Right lobe of liver (tissue), 6 donors: ENCODE results near the gene C2orf72. TPM values are rescaled to one million over a fixed set of nuclear protein-coding genes. Genes with fewer than 3 reads are reported as not detected.

ENCODE experiments used
- ATAC-seq, 4 donors: fragments of 200-7000 bp; cut with Tn5 transposase; one replicate each; pipeline ENCODE4 v1.9.1; 2020; ENCODE audit warnings: mild to moderate bottlenecking in 4 of 4, moderate library complexity in 4 of 4
- DNase-seq, 3 donors: peaks; one replicate each; pipeline ENCODE4 v3.0.0-alpha.2; 2020
- H3K27ac ChIP-seq, 3 donors: fragments of 200-600 bp; one replicate each; pipeline ENCODE4 v1.8.0; 2022
- H3K27me3 ChIP-seq, 2 donors: fragments of 200-600 bp; one replicate each; pipeline ENCODE4 v1.8.0; 2022
- H3K36me3 ChIP-seq, 4 donors: fragments of 200-600 bp; sonication (generic) in 1 of 4; one replicate each; pipeline versions ENCODE4 v1.5.1 to v1.8.0; 2017 to 2022; ENCODE audit warnings: control low read depth in 1 of 4
- H3K4me1 ChIP-seq, 4 donors: fragments of 200-600 bp; sonication (generic) in 1 of 4; one replicate each; pipeline versions ENCODE4 v1.5.1 to v1.8.0; 2017 to 2022; ENCODE audit warnings: control low read depth in 1 of 4
- H3K4me3 ChIP-seq, 3 donors: fragments of 200-600 bp; one replicate each; pipeline ENCODE4 v1.8.0; 2022
- H3K9me3 ChIP-seq, 4 donors: fragments of 200-600 bp; sonication (generic) in 1 of 4; one replicate each; pipeline versions ENCODE4 v1.5.1 to v1.8.0; 2017 to 2022; ENCODE audit warnings: control low read depth in 1 of 4
- CTCF ChIP-seq, 4 donors: fragments of 200-600 bp in 3 of 4; fragments of 450-650 bp in 1 of 4; IDR thresholded peaks; one replicate each; pipeline versions ENCODE4 v1.5.1 to v1.8.0; 2016 to 2022; ENCODE audit warnings: antibody characterized with exemption in 4 of 4, mild to moderate bottlenecking in 2 of 4
- POLR2A ChIP-seq: fragments of 450-650 bp; IDR thresholded peaks from one replicate; pipeline ENCODE4 v1.6.1; 2017; ENCODE audit warnings: antibody characterized with exemption, mild to moderate bottlenecking
- WGBS: methylation state at CpG from one replicate; pipeline ENCODE4 v1.1.6; 2018; ENCODE audit warnings: low coverage, low lambda C conversion rate; ENCODE audit not compliant: insufficient coverage; ENCODE audit errors: missing lambda C conversion rate; 5-methylcytosine and 5-hydroxymethylcytosine counted together
- intact Hi-C, 2 donors: fragments of 100-400 bp; cut with DNase I; formaldehyde crosslinking; loops; one replicate each; pipeline versions ENCODE4 v1.11.2 to v1.14.1; 2022
- total RNA-seq, 6 experiments: library from RNA; depleted of rRNA in 2 of 6; stranded (reverse); fragments of >200 nt in 2 of 6; fragmentation: NEBNext Ultra II Directional in 3 of 6; extraction: Animal tissue kit (Norgen Biotek cat#: 25700) in 3 of 6; gene quantifications; one replicate each; pipeline versions ENCODE4 v1.1.0 to v1.2.4, GENCODE V29; 2016 to 2023
- donor health status: DM: no; HTN: yes; CAD: no.
- donor health status: DM: no; HTN: no; CAD: no.
- donor health status: DM: no; HTN: no; CAD: no.
- donor health status: DM: no; HTN: yes; CAD: no.
- donor health status: DM: no; HTN: yes; CAD: no.

C2orf72 gene
- total RNA-seq, 6 experiments from 2014 or later = 76.0 to 167 (median 85.9) TPM

GRCh38 chr2:231058761-231059550 lies 21.6 kb downstream of the C2orf72 start:
- intact Hi-C loops = no loop called here
- no peak for DNase-seq
- Histone ChIP-seq H3K36me3 (peaks cover 0 to 20% (median 8%) of the 10 kb centered on the region in 4 donors), H3K27me3 (no peaks in the 10 kb centered on the region), H3K27ac (no peak overlapping the region), H3K4me3 (peak overlapping the region in 1 of 3 donors; percentile 92), H3K4me1 (peaks cover 0 to 41% (median 8%) of the 10 kb centered on the region in 4 donors), H3K9me3 (no peaks in the 10 kb centered on the region)
- TF ChIP-seq POLR2A = no peak
- TF ChIP-seq CTCF (IDR thresholded peaks at IDR 0.05) = no peak
- peak in 1 of 4 donors; percentile 29 for ATAC-seq
- 57% methylated on average over 4 of the region's 4 CpGs for WGBS

GRCh38 chr2:231059756-231060155 lies 22.4 kb downstream of the C2orf72 start:
- WGBS = 67% methylated on average over 2 of the region's 2 CpGs
- no peak for ATAC-seq
- Histone ChIP-seq H3K27ac (no peak overlapping the region), H3K27me3 (no peaks in the 10 kb centered on the region), H3K36me3 (peaks cover 0 to 28% (median 13%) of the 10 kb centered on the region in 4 donors), H3K9me3 (no peaks in the 10 kb centered on the region), H3K4me3 (no peak overlapping the region), H3K4me1 (peaks cover 0 to 41% (median 8%) of the 10 kb centered on the region in 4 donors)
- intact Hi-C loops = no loop called here
- no peak for TF ChIP-seq POLR2A
- TF ChIP-seq CTCF (IDR thresholded peaks at IDR 0.05) = no peak
- no peak for DNase-seq

- H3K27ac ChIP-seq = no peak overlapping the region
- no peak for ATAC-seq
- WGBS = 87% methylated on average over 3 of the region's 3 CpGs
- intact Hi-C loops = no loop called here
- H3K36me3 ChIP-seq = peaks cover 0 to 55% (median 27%) of the 10 kb centered on the region in 4 donors
- H3K9me3 ChIP-seq = no peaks in the 10 kb centered on the region
- H3K4me3 ChIP-seq = no peak overlapping the region
- no peaks in the 10 kb centered on the region for H3K27me3 ChIP-seq
- peaks cover 0 to 33% (median 8%) of the 10 kb centered on the region in 4 donors for H3K4me1 ChIP-seq
- TF ChIP-seq CTCF (IDR thresholded peaks at IDR 0.05) (no peak), POLR2A (no peak)
- no peak for DNase-seq
Observed at GRCh38 chr2:231062776-231063175, 25.5 kb downstream of the C2orf72 start.

- intact Hi-C loops = no loop called here
- Histone ChIP-seq H3K36me3 (peaks cover 0 to 58% (median 28%) of the 10 kb centered on the region in 4 donors), H3K9me3 (no peaks in the 10 kb centered on the region), H3K4me1 (peaks cover 0 to 27% (median 6%) of the 10 kb centered on the region in 4 donors), H3K4me3 (no peak overlapping the region), H3K27ac (no peak overlapping the region), H3K27me3 (no peaks in the 10 kb centered on the region)
- ATAC-seq (no peak), DNase-seq (no peak)
- 88% methylated on average over 1 of the region's 1 CpG for WGBS
- no peak for TF ChIP-seq POLR2A
- no peak for TF ChIP-seq CTCF (IDR thresholded peaks at IDR 0.05)
Observed at GRCh38 chr2:231063347-231063746, 26.0 kb downstream of the C2orf72 start.
